Measurements from ENCODE around the gene USP54.

USP54 gene

GRCh38 chr10:73551515-73551914 is 39.6 kb downstream of the USP54 start:
- no peak for TF ChIP-seq CTCF (IDR thresholded peaks at IDR 0.05)
- no peak for DNase-seq
- H3K27ac Mint-ChIP-seq = no peak overlapping the region
- no peak overlapping the region for H3K4me3 Mint-ChIP-seq
- peaks cover 14% of the 10 kb centered on the region for H3K9me3 Mint-ChIP-seq
- no peaks in the 10 kb centered on the region for H3K27me3 Mint-ChIP-seq (ENCODE audit: low read depth, poor library complexity)
- H3K4me1 Mint-ChIP-seq = peaks cover 7% of the 10 kb centered on the region
- H3K36me3 Mint-ChIP-seq (ENCODE audit: low read depth) = peaks cover 37% of the 10 kb centered on the region

- H3K27ac Mint-ChIP-seq = peak overlapping the region; percentile 19
- H3K36me3 Mint-ChIP-seq (ENCODE audit: low read depth) = peaks cover 70% of the 10 kb centered on the region
- H3K4me3 Mint-ChIP-seq = no peak overlapping the region
- no peak for DNase-seq
- H3K27me3 Mint-ChIP-seq (ENCODE audit: low read depth, poor library complexity) = no peaks in the 10 kb centered on the region
- H3K4me1 Mint-ChIP-seq = no peaks in the 10 kb centered on the region
- TF ChIP-seq CTCF (IDR thresholded peaks at IDR 0.05) = no peak
- peaks cover 14% of the 10 kb centered on the region for H3K9me3 Mint-ChIP-seq
These were observed 45.8 kb downstream of the USP54 start for GRCh38 chr10:73545357-73545756.

GRCh38 chr10:73537709-73538108 is 53.4 kb downstream of the USP54 start:
- Mint-ChIP-seq H3K4me3 (no peak overlapping the region), H3K4me1 (no peaks in the 10 kb centered on the region), H3K27ac (no peak overlapping the region), H3K27me3 (ENCODE audit: low read depth, poor library complexity) (peaks cover 4% of the 10 kb centered on the region), H3K36me3 (ENCODE audit: low read depth) (peaks cover 43% of the 10 kb centered on the region), H3K9me3 (no peaks in the 10 kb centered on the region)
- no peak for TF ChIP-seq CTCF (IDR thresholded peaks at IDR 0.05)
- DNase-seq = no peak

GRCh38 chr10:73537288-73537687 is 53.9 kb downstream of the USP54 start:
- Mint-ChIP-seq H3K36me3 (ENCODE audit: low read depth) (peaks cover 40% of the 10 kb centered on the region), H3K27ac (no peak overlapping the region), H3K9me3 (no peaks in the 10 kb centered on the region), H3K27me3 (ENCODE audit: low read depth, poor library complexity) (peaks cover 4% of the 10 kb centered on the region), H3K4me1 (no peaks in the 10 kb centered on the region), H3K4me3 (no peak overlapping the region)
- no peak for DNase-seq
- TF ChIP-seq CTCF (IDR thresholded peaks at IDR 0.05) = no peak

GRCh38 chr10:73534857-73535256 is 56.3 kb downstream of the USP54 start:
- Mint-ChIP-seq H3K27ac (no peak overlapping the region), H3K36me3 (ENCODE audit: low read depth) (peaks cover 26% of the 10 kb centered on the region), H3K27me3 (ENCODE audit: low read depth, poor library complexity) (peaks cover 4% of the 10 kb centered on the region), H3K9me3 (no peaks in the 10 kb centered on the region), H3K4me3 (no peak overlapping the region), H3K4me1 (no peaks in the 10 kb centered on the region)
- TF ChIP-seq CTCF (IDR thresholded peaks at IDR 0.05) = no peak
- no peak for DNase-seq

- no peak overlapping the region for H3K4me3 Mint-ChIP-seq
- no peaks in the 10 kb centered on the region for H3K27me3 Mint-ChIP-seq (ENCODE audit: low read depth, poor library complexity)
- peaks cover 35% of the 10 kb centered on the region for H3K36me3 Mint-ChIP-seq (ENCODE audit: low read depth)
- no peaks in the 10 kb centered on the region for H3K9me3 Mint-ChIP-seq
- H3K4me1 Mint-ChIP-seq = no peaks in the 10 kb centered on the region
- TF ChIP-seq CTCF (IDR thresholded peaks at IDR 0.05) = peak; percentile 84
- peak; percentile 39 for DNase-seq
- no peak overlapping the region for H3K27ac Mint-ChIP-seq
These were observed 61.9 kb downstream of the USP54 start for GRCh38 chr10:73529089-73529832.

All from nephron progenitor cell (in vitro differentiated cells).